ENCODE measurements around the gene PNMA6E.

PNMA6E gene

GRCh38 chrX:153423652-153424051 is 22.5 kb upstream of the PNMA6E start:
- Histone ChIP-seq H3K9me3 (replicated peaks; ENCODE audit: insufficient read depth, low read length) (no peaks in the 10 kb centered on the region), H2AFZ (ENCODE audit: low read length) (no peak overlapping the region), H3K27ac (ENCODE audit: low read length) (no peak overlapping the region), H3K4me3 (ENCODE audit: low read length) (no peak overlapping the region), H4K20me1 (ENCODE audit: insufficient read depth, low read length) (no peaks in the 10 kb centered on the region), H3K4me1 (ENCODE audit: low read length) (no peaks in the 10 kb centered on the region), H3K9ac (ENCODE audit: low read length) (no peak overlapping the region), H3K9me2 (replicated peaks; ENCODE audit: insufficient read depth, low read length) (no peaks in the 10 kb centered on the region), H3F3A (ENCODE audit: insufficient read depth, low read length) (no peaks in the 10 kb centered on the region), H3K27me3 (replicated peaks; ENCODE audit: insufficient read depth, low read length) (no peaks in the 10 kb centered on the region), H3K36me3 (replicated peaks; ENCODE audit: insufficient read depth, low read length) (no peaks in the 10 kb centered on the region), H3K4me2 (ENCODE audit: low read depth, low read length) (no peak overlapping the region), H3K79me2 (ENCODE audit: low read length) (no peaks in the 10 kb centered on the region)
- TF ChIP-seq EZH2 (optimal IDR thresholded peaks at IDR 0.05; ENCODE audit: low read depth, low read length), result no peak
- no peak for TF ChIP-seq EZH2phosphoT487 (IDR thresholded peaks at IDR 0.05; ENCODE audit: low read length)
- TF ChIP-seq, protein P1, sequence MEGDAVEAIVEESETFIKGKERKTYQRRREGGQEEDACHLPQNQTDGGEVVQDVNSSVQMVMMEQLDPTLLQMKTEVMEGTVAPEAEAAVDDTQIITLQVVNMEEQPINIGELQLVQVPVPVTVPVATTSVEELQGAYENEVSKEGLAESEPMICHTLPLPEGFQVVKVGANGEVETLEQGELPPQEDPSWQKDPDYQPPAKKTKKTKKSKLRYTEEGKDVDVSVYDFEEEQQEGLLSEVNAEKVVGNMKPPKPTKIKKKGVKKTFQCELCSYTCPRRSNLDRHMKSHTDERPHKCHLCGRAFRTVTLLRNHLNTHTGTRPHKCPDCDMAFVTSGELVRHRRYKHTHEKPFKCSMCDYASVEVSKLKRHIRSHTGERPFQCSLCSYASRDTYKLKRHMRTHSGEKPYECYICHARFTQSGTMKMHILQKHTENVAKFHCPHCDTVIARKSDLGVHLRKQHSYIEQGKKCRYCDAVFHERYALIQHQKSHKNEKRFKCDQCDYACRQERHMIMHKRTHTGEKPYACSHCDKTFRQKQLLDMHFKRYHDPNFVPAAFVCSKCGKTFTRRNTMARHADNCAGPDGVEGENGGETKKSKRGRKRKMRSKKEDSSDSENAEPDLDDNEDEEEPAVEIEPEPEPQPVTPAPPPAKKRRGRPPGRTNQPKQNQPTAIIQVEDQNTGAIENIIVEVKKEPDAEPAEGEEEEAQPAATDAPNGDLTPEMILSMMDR (IDR thresholded peaks at IDR 0.05; ENCODE audit: low read length), result no peak
- DNase-seq, result no peak

- H3K9me2 ChIP-seq (replicated peaks; ENCODE audit: insufficient read depth, low read length), result no peaks in the 10 kb centered on the region
- H3K9me3 ChIP-seq (replicated peaks; ENCODE audit: insufficient read depth, low read length), result no peaks in the 10 kb centered on the region
- no peak overlapping the region for H3K9ac ChIP-seq (ENCODE audit: low read length)
- no peak overlapping the region for H2AFZ ChIP-seq (ENCODE audit: low read length)
- no peaks in the 10 kb centered on the region for H3K27me3 ChIP-seq (replicated peaks; ENCODE audit: insufficient read depth, low read length)
- no peak for DNase-seq
- H3K4me2 ChIP-seq (ENCODE audit: low read depth, low read length), result no peak overlapping the region
- H3K4me1 ChIP-seq (ENCODE audit: low read length), result no peaks in the 10 kb centered on the region
- no peaks in the 10 kb centered on the region for H3F3A ChIP-seq (ENCODE audit: insufficient read depth, low read length)
- TF ChIP-seq, protein P1 (IDR thresholded peaks at IDR 0.05; ENCODE audit: low read length), result no peak
- TF ChIP-seq EZH2 (optimal IDR thresholded peaks at IDR 0.05; ENCODE audit: low read depth, low read length), result no peak
- no peak for TF ChIP-seq EZH2phosphoT487 (IDR thresholded peaks at IDR 0.05; ENCODE audit: low read length)
- no peak overlapping the region for H3K27ac ChIP-seq (ENCODE audit: low read length)
- H3K4me3 ChIP-seq (ENCODE audit: low read length), result no peak overlapping the region
- no peaks in the 10 kb centered on the region for H3K79me2 ChIP-seq (ENCODE audit: low read length)
- no peaks in the 10 kb centered on the region for H4K20me1 ChIP-seq (ENCODE audit: insufficient read depth, low read length)
- H3K36me3 ChIP-seq (replicated peaks; ENCODE audit: insufficient read depth, low read length), result no peaks in the 10 kb centered on the region
These were observed 20.7 kb upstream of the PNMA6E start for GRCh38 chrX:153421856-153422255.

- Histone ChIP-seq H3F3A (ENCODE audit: insufficient read depth, low read length) (no peaks in the 10 kb centered on the region), H3K27ac (ENCODE audit: low read length) (no peak overlapping the region), H3K79me2 (ENCODE audit: low read length) (no peaks in the 10 kb centered on the region), H3K4me2 (ENCODE audit: low read depth, low read length) (no peak overlapping the region), H3K9ac (ENCODE audit: low read length) (no peak overlapping the region), H3K9me3 (replicated peaks; ENCODE audit: insufficient read depth, low read length) (no peaks in the 10 kb centered on the region), H4K20me1 (ENCODE audit: insufficient read depth, low read length) (no peaks in the 10 kb centered on the region), H2AFZ (ENCODE audit: low read length) (no peak overlapping the region), H3K36me3 (replicated peaks; ENCODE audit: insufficient read depth, low read length) (no peaks in the 10 kb centered on the region), H3K27me3 (replicated peaks; ENCODE audit: insufficient read depth, low read length) (no peaks in the 10 kb centered on the region), H3K4me3 (ENCODE audit: low read length) (no peak overlapping the region), H3K4me1 (ENCODE audit: low read length) (no peaks in the 10 kb centered on the region), H3K9me2 (replicated peaks; ENCODE audit: insufficient read depth, low read length) (no peaks in the 10 kb centered on the region)
- DNase-seq, result no peak
- no peak for TF ChIP-seq EZH2phosphoT487 (IDR thresholded peaks at IDR 0.05; ENCODE audit: low read length)
- TF ChIP-seq, protein P1 (IDR thresholded peaks at IDR 0.05; ENCODE audit: low read length), result no peak
- no peak for TF ChIP-seq EZH2 (optimal IDR thresholded peaks at IDR 0.05; ENCODE audit: low read depth, low read length)
These were observed 19.9 kb upstream of the PNMA6E start for GRCh38 chrX:153420851-153421599.

All from MM.1S (cell line).